ENCODE results near the gene BCDIN3D. TPM values are rescaled to one million over a fixed set of nuclear protein-coding genes. Genes with fewer than 3 reads are reported as not detected.

The BCDIN3D gene
- total RNA-seq, 1 experiment from 2014 or later = 1.6 TPM

- ChIA-PET POLR2A (no interaction called here), CTCF (interaction anchor here (0.6 to 9.5 kb wide), 6 partner anchors 21 to 217 kb away, joined by 3 to 99 read pairs (median 15); partner anchors contain the start of gene BCDIN3D)
- Mint-ChIP-seq H3K9me3 (peaks cover under 1% of the 10 kb centered on the region; the same call in 1 of the 2 replicates), H3K4me1 (peaks cover 9% of the 10 kb centered on the region), H3K36me3 (peaks cover under 1% of the 10 kb centered on the region; the same call in 1 of the 2 replicates), H3K27me3 (ENCODE audit: low read depth) (peaks cover 10% of the 10 kb centered on the region), H3K27ac (no peak overlapping the region), H3K4me3 (no peak overlapping the region)
- ATAC-seq (no peak), DNase-seq (ENCODE audit: low spot score) (no peak)
- TF ChIP-seq ZNF423 (CRISPR knock-in tag; IDR thresholded peaks at IDR 0.05) (no peak), NR2C2 (CRISPR knock-in tag; IDR thresholded peaks at IDR 0.05) (no peak), GTF2I (CRISPR knock-in tag; conservative IDR thresholded peaks at IDR 0.05) (no peak), ZNF396 (CRISPR knock-in tag; IDR thresholded peaks at IDR 0.05; ENCODE audit: borderline replicate concordance) (no peak), SOX15 (CRISPR knock-in tag; IDR thresholded peaks at IDR 0.05) (no peak), ZNF219 (CRISPR knock-in tag; IDR thresholded peaks at IDR 0.05; ENCODE audit: borderline replicate concordance) (no peak), NFE2L1 (CRISPR knock-in tag; IDR thresholded peaks at IDR 0.05) (no peak), GRHL2 (CRISPR knock-in tag; IDR thresholded peaks at IDR 0.05; ENCODE audit: insufficient replicate concordance, severe bottlenecking) (no peak), OVOL2 (CRISPR knock-in tag; IDR thresholded peaks at IDR 0.05; ENCODE audit: borderline replicate concordance) (no peak), FOXP1 (CRISPR knock-in tag; IDR thresholded peaks at IDR 0.05; ENCODE audit: borderline replicate concordance) (no peak), EMX1 (CRISPR knock-in tag; IDR thresholded peaks at IDR 0.05) (no peak), ELF4 (CRISPR knock-in tag; IDR thresholded peaks at IDR 0.05; ENCODE audit: low read depth) (no peak), JUN (CRISPR knock-in tag; IDR thresholded peaks at IDR 0.05) (no peak), NR1H2 (CRISPR knock-in tag; IDR thresholded peaks at IDR 0.05) (no peak)
- TF ChIP-seq, protein P1, sequence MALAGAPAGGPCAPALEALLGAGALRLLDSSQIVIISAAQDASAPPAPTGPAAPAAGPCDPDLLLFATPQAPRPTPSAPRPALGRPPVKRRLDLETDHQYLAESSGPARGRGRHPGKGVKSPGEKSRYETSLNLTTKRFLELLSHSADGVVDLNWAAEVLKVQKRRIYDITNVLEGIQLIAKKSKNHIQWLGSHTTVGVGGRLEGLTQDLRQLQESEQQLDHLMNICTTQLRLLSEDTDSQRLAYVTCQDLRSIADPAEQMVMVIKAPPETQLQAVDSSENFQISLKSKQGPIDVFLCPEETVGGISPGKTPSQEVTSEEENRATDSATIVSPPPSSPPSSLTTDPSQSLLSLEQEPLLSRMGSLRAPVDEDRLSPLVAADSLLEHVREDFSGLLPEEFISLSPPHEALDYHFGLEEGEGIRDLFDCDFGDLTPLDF (CRISPR knock-in tag; IDR thresholded peaks at IDR 0.05) = no peak
- TF ChIP-seq, protein P2, sequence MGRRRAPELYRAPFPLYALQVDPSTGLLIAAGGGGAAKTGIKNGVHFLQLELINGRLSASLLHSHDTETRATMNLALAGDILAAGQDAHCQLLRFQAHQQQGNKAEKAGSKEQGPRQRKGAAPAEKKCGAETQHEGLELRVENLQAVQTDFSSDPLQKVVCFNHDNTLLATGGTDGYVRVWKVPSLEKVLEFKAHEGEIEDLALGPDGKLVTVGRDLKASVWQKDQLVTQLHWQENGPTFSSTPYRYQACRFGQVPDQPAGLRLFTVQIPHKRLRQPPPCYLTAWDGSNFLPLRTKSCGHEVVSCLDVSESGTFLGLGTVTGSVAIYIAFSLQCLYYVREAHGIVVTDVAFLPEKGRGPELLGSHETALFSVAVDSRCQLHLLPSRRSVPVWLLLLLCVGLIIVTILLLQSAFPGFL (CRISPR knock-in tag; IDR thresholded peaks at IDR 0.05; ENCODE audit: borderline replicate concordance) = no peak
- TF ChIP-seq, protein P3, sequence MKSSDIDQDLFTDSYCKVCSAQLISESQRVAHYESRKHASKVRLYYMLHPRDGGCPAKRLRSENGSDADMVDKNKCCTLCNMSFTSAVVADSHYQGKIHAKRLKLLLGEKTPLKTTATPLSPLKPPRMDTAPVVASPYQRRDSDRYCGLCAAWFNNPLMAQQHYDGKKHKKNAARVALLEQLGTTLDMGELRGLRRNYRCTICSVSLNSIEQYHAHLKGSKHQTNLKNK (CRISPR knock-in tag; IDR thresholded peaks at IDR 0.05) = no peak
These were observed 22.3 kb upstream of the BCDIN3D start for GRCh38 chr12:49865109-49865781.

GRCh38 chr12:49864798-49865090 lies 21.8 kb upstream of the BCDIN3D start:
- peaks cover 10% of the 10 kb centered on the region for H3K27me3 Mint-ChIP-seq (ENCODE audit: low read depth)
- peaks cover 6% of the 10 kb centered on the region for H3K9me3 Mint-ChIP-seq
- no peak overlapping the region for H3K4me3 Mint-ChIP-seq
- ATAC-seq = no peak
- no peak for DNase-seq (ENCODE audit: low spot score)
- no peak overlapping the region for H3K27ac Mint-ChIP-seq
- ChIA-PET POLR2A (no interaction called here), CTCF (interaction anchor here (0.8 to 9.5 kb wide), 4 partner anchors 21 to 217 kb away, joined by 3 to 99 read pairs (median 38); partner anchors contain the start of gene BCDIN3D)
- H3K4me1 Mint-ChIP-seq = peaks cover 9% of the 10 kb centered on the region
- H3K36me3 Mint-ChIP-seq = peaks cover 5% of the 10 kb centered on the region
- TF ChIP-seq NFYB (CRISPR knock-in tag; conservative IDR thresholded peaks at IDR 0.05; ENCODE audit: low read depth) (no peak), RORB (CRISPR knock-in tag; IDR thresholded peaks at IDR 0.05) (no peak), NFE2L1 (CRISPR knock-in tag; IDR thresholded peaks at IDR 0.05) (no peak), ZNF138 (CRISPR knock-in tag; conservative IDR thresholded peaks at IDR 0.05) (no peak), E2F5 (CRISPR knock-in tag; IDR thresholded peaks at IDR 0.05) (no peak), TCF7 (CRISPR knock-in tag; IDR thresholded peaks at IDR 0.05; ENCODE audit: low read depth) (no peak)
- TF ChIP-seq, protein P4, sequence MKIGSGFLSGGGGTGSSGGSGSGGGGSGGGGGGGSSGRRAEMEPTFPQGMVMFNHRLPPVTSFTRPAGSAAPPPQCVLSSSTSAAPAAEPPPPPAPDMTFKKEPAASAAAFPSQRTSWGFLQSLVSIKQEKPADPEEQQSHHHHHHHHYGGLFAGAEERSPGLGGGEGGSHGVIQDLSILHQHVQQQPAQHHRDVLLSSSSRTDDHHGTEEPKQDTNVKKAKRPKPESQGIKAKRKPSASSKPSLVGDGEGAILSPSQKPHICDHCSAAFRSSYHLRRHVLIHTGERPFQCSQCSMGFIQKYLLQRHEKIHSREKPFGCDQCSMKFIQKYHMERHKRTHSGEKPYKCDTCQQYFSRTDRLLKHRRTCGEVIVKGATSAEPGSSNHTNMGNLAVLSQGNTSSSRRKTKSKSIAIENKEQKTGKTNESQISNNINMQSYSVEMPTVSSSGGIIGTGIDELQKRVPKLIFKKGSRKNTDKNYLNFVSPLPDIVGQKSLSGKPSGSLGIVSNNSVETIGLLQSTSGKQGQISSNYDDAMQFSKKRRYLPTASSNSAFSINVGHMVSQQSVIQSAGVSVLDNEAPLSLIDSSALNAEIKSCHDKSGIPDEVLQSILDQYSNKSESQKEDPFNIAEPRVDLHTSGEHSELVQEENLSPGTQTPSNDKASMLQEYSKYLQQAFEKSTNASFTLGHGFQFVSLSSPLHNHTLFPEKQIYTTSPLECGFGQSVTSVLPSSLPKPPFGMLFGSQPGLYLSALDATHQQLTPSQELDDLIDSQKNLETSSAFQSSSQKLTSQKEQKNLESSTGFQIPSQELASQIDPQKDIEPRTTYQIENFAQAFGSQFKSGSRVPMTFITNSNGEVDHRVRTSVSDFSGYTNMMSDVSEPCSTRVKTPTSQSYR (CRISPR knock-in tag; IDR thresholded peaks at IDR 0.05) = no peak
- TF ChIP-seq, protein P5, sequence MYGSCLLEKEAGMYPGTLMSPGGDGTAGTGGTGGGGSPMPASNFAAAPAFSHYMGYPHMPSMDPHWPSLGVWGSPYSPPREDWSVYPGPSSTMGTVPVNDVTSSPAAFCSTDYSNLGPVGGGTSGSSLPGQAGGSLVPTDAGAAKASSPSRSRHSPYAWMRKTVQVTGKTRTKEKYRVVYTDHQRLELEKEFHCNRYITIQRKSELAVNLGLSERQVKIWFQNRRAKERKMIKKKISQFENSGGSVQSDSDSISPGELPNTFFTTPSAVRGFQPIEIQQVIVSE (CRISPR knock-in tag; IDR thresholded peaks at IDR 0.05; ENCODE audit: borderline replicate concordance) = no peak
- TF ChIP-seq, protein P6, sequence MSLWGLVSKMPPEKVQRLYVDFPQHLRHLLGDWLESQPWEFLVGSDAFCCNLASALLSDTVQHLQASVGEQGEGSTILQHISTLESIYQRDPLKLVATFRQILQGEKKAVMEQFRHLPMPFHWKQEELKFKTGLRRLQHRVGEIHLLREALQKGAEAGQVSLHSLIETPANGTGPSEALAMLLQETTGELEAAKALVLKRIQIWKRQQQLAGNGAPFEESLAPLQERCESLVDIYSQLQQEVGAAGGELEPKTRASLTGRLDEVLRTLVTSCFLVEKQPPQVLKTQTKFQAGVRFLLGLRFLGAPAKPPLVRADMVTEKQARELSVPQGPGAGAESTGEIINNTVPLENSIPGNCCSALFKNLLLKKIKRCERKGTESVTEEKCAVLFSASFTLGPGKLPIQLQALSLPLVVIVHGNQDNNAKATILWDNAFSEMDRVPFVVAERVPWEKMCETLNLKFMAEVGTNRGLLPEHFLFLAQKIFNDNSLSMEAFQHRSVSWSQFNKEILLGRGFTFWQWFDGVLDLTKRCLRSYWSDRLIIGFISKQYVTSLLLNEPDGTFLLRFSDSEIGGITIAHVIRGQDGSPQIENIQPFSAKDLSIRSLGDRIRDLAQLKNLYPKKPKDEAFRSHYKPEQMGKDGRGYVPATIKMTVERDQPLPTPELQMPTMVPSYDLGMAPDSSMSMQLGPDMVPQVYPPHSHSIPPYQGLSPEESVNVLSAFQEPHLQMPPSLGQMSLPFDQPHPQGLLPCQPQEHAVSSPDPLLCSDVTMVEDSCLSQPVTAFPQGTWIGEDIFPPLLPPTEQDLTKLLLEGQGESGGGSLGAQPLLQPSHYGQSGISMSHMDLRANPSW (CRISPR knock-in tag; conservative IDR thresholded peaks at IDR 0.05; ENCODE audit: low read depth) = no peak
- TF ChIP-seq, protein P7, sequence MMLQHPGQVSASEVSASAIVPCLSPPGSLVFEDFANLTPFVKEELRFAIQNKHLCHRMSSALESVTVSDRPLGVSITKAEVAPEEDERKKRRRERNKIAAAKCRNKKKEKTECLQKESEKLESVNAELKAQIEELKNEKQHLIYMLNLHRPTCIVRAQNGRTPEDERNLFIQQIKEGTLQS (CRISPR knock-in tag; conservative IDR thresholded peaks at IDR 0.05) = no peak

All from WTC11 (cell line).